ENCODE data around the gene ADAM11.
"Not testable (repeated sequence)": the region's sequence is repeated elsewhere in the genome, so short reads cannot be mapped to it uniquely, and the experiment has no call there.

Gene ADAM11, protein sequence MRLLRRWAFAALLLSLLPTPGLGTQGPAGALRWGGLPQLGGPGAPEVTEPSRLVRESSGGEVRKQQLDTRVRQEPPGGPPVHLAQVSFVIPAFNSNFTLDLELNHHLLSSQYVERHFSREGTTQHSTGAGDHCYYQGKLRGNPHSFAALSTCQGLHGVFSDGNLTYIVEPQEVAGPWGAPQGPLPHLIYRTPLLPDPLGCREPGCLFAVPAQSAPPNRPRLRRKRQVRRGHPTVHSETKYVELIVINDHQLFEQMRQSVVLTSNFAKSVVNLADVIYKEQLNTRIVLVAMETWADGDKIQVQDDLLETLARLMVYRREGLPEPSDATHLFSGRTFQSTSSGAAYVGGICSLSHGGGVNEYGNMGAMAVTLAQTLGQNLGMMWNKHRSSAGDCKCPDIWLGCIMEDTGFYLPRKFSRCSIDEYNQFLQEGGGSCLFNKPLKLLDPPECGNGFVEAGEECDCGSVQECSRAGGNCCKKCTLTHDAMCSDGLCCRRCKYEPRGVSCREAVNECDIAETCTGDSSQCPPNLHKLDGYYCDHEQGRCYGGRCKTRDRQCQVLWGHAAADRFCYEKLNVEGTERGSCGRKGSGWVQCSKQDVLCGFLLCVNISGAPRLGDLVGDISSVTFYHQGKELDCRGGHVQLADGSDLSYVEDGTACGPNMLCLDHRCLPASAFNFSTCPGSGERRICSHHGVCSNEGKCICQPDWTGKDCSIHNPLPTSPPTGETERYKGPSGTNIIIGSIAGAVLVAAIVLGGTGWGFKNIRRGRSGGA

DNA sequence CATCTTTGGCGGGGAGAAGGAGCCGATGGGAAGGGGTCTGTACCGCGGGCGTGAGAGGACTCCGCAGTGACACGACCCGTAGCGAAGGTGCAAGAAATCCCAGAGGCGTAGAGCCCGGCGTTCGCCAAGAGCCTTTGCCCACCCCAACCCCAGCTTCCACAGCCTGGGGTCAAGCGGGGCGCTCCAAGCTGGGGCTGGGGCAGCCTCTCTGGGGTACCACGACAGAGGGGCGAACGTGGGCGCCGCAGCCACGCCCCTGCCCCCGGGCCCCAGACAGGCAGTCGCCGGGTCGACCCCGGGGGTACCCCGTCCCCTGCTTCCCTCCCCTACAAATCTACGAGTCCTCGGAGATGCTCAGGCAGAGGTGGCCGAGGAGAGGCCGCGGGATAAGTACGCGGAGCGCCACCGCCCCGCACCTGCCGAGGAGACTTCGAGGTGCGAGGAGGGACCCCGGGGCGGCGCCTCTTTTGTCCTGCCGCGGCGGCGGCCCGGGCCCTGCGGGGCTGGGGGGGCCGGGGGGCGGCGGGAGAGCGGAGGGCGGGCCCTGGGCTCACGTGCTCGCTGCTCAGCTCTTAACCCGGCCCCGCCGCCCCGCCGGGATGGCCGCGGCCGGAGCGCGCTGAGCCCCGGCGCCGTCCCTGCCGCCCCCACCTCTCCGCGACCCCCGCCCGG lies at the start of gene ADAM11:
ADAM11 (plus strand) TSS at position 575 of the 672 bp plus-strand sequence. CDS start 212 bp downstream, outside the sequence.
- DNase-seq: no peak

DNA sequence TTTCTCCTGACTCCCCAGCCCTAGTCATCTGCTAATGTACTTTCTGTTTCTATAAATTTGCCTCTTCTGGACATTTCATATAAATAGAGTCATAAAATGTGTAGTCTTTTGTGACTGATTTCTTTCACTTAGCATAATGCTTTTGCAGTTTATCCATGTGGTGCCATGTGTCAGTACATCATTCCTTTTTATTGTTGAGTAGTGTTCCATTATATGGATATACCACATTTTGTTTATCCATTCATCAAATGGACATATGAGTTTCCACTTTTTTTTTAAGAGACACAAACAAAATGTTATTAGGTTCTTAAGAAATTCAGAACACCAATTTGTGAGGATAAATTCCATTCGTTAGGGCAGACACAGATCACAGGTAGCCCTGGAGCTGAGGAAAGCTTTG lies 39.3 kb upstream of the ADAM11 start:
- no peak for DNase-seq

DNA sequence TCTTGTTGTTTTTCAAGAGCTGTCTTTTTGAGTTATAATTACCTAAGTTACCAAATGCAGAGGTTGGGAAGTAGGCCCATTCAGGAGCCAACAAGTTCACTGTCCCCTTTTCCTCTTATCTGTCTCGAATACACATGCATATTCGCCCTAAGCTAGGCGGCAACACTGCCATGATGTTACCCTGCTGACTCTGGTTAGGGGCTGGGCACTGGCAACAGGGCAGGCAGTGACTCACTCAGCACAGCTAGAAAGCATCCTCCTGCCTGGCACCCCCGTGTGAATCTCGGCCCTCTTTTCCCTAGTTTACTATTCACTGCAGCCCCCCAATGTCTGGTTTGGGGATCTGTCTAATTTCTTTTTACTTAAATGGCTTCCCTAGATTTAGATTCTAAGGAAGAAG lies 36.5 kb upstream of the ADAM11 start:
- no peak for DNase-seq

DNA sequence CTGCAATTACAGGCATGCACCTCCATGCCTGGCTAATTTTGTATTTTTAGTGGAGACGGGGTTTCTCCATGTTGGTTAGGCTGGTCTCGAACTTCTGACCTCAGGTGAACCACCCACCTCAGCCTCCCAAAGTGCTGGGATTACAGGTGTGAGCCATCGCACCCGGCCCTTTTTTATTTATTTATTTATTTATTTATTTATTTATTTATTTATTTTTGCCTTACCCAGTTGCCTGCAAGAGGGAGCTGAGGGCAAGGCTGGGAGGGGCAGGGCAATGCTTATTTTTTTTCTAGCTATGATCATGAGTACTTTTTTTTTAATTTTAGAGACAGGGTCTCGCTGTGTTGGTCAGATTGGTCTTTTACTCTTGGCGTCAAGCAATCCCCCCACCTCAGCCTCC lies 32.7 kb upstream of the ADAM11 start:
- DNase-seq: not testable (repeated sequence)

DNA sequence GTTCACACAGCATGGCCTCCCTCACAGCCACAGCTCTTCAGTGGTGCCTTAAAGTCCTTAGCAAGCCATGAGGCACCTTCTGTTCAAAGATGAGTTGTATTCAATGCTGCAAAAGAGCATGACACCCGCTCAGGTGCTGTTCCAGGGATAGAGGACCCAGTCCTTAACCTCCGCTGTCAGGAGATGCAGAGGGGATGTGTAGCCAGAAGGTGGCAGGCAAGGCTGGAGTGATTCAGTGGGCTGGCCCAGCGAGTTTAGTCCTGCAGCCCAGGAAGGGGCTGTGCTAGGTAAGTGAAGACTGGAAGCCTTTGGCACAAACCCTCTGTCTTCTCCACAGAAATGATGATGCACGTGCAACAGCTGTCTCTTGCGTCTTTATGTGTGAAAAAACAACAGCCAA lies 25.0 kb upstream of the ADAM11 start:
- no peak for DNase-seq

DNA sequence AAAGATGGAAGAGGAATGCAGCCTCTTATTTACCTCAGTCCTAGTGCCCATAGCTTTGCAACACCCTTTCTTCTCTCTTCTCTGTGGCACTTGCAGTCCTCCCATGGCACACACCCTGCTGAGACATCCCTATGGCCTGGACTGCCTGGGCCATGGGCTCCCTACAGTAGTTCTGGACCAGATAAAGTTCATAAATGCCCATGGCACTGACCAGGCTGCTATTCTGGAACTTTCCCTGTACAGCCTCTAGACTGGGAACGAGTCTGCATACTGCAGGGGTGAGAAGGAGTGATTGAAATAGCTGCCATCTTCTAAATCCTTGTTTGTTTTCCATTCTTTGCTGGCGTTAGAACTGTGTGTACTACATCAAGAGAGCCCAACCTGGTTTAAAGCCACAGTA lies 24.5 kb upstream of the ADAM11 start:
- DNase-seq: no peak

DNA sequence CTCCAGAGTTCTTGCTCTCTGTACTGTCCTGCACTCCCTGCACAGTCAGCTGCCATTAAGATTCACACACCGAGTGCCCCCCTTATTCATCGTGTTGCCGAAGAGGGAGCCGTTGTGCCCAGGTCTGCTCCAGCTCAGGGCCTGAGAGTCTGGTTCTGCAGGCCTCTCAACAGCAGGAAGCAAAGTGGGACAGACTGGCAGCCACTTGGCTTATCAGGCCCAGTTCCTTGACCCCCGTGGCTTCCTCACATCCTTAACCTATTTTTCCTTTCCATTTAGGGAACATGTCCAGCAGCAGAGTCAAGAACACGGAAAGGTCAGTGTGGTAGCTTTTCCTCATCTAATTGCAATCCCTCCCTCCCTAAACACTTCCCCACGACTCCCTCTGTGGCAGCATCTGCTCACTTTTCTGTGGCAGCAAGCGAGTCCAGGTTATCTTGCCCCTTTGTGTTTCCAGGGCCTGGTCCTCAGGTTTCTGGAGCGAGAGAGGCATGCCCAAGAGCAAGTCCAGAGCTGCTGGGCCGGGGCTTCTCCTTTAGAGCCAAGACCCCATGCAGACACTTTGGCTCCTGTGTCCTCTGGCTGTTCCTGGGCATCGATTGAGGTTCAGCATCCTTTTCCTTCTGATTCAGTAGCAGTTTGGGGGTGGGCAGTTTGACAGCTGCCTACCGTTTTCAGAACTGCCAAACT lies 22.1 kb upstream of the ADAM11 start:
- no peak for DNase-seq

DNA sequence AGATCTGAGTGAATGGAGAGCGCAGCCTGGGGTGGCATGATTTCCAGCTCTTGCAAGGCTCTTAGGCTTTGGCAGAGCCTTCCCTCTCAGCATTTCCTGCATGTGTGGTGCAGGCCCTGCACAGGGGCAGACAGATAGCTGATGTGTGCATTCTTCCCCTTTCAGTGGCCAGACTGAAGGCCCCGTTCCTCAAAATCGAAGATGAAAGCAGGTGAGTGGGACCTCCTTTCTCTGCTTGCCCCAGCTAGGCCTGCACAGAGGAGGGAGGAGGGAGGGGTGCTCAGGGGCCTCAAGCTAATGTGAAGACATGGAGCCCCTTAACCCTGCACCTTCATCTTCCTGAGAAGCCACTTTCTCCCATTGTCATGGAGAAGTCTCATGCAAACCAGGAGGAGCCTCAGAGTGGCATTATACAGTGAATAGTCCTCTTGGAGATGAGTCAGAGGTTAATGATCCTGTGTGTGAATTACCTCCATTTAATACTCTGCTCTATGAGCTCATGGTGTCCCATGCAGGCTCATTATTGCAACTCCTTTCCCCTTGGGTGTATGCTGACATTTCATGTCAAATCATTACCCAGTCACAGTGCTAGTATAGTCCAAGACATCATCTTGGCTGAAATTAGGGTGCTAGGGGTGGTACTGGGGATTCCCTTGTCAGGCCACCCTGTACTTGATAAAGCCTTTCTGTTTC lies 20.4 kb upstream of the ADAM11 start:
- peak; percentile 12 for DNase-seq

DNA sequence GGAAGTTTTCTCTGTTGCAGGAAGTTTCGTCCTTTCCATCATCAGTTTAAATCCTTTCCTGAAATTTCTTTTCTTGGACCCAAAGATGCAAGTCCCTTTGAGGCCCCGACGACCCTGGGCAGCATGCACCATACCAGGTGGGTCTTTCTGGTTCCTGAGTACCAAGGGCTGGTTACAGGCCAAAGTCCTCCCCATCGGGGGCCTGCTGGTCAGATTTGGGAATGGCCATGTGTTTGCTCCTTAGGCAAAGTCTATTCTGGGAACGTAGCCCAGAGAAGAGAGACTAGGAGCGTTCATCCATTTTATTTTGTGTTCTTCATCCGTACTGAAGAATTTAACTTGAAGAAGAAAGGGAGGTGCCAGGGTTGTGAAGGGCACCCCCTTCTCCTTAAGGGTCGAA lies 17.5 kb upstream of the ADAM11 start:
- DNase-seq: no peak

DNA sequence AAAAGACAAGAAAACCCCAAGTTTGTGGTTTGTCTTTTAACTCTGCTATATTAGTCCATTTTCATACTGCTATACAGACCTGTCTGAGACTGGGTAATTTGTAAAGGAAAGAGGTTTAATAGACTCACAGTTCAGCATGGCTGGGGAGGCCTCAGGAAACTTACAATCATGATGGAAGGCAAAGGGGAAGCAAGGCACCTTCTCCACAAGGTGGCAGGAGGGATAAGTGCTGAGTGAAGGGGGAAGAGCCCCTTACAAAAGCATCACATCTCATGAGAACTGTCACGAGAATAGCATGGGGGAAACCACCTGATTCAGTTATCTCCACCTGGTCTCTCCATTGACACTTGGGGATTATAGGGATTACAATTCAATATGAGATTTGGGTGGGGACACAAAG lies 13.5 kb upstream of the ADAM11 start:
- no peak for DNase-seq

DNA sequence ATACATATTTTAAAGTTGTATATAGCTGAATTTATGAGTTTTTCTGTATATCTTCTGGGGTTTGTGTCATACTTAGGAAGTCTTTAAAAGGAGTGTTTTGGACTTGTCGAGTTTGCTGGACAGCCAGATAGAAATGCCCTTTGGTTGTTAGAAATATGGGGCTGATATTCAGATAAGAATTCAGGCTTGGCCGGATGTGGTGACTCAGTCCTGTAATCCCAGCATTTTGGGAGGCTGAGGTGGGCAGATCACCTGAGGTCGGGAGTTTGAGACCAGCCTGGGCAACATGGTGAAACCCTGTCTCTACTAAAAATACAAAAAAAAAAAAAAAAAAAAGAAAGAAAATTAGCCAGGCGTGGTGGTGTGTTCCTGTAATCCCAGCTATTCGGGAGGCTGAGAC lies 13.1 kb upstream of the ADAM11 start:
- not testable (repeated sequence) for DNase-seq

DNA sequence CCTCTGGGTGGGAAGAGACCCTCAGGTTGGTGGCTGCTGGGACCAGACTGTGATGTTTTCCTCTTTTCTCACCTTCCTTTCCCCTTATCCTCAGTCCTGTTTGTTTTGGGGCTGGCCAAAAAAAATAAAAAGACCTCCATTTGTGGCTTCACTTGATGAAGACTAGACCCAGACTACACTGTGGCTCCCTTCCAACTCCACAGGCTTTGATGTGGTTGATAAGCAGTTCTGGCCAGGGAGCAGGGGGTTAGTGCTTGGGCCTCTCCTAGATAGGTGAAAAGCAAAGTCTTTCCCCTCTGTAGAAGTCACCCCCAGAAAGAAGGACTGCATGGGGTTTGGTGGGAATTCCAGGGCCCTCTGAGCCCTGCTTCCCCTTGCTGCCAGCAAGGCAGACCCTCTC lies 11.2 kb upstream of the ADAM11 start:
- DNase-seq: no peak

DNA sequence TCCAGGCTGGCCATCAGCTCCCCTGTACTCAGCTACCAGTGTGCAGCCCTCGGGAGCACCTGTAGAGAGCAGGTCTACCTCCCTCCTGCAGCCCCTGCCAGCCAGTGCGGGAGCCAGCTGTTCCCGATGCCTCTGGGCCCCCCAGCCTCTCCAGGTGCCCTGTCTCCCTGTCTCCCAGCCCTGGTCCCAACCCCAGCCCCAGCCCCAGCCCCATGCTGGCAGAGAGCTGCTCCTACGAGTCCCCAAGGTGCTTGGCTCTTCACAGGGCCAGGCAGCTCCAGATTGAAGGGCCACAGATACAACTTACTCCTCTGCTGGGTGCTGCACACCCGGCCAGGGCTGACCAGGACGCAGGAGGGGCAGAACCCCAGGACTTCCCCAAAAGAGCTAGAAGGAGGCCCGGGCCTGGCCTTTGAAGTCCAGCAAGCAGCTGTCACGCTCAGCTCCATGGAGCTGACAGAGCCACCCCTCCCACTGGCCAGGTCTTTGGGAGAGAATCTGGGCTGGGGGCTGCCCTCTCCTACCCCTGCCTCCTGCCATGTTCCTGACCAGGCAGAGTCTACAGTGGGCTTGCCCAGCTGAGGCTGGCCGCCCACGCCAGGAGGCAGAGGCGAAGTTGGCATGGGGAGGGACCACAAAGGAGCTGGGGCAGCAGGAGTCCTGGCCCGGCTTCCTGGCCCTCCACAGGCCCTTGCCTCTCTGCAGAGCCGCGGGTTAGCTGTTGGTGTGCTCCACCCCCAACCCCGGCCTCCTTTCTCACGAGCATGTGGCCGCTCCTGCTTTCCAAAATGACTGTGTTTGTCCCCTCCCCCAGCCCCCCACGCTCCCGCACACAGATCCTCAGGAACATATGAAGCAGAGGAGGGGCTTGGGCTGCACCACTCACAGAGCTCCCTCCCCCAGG lies 9.5 kb upstream of the ADAM11 start:
- DNase-seq: no peak

DNA sequence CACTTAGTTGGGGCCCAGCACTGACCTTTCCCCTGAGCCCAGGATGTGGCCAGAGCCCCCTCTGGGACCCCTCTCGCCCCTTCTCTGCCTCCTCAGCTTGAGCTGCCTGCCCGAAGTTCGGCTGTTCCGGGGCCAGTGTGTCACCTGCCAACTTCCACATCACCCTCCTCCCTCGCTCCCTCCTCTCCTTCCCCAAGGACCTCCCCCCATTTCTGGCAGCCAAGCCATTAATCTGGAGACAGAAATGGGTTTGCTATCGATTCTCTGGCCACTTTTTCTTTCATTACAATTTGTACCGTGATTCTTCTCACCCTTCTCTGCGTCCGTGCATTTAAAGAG lies 8.8 kb upstream of the ADAM11 start:
- DNase-seq: no peak

DNA sequence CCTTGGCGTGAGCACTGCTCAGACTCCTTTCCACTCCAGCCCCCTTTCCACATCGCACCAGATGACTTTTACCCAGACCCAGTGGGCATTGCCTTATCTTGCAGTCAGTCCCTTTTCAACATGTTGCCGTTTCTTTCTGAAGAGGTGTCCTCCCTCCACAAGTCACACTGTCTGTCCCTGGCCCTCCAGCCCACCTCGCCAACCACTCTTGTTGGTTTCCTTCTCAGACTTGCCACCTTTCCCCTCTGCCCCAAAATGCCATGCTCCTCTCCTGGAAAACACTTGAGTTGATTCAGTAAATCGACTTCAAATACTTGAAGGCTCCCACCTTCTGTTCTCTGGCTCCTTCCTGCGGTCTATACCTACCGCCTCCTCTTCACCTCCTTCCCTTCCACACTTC lies 7.5 kb upstream of the ADAM11 start:
- DNase-seq: no peak

DNA sequence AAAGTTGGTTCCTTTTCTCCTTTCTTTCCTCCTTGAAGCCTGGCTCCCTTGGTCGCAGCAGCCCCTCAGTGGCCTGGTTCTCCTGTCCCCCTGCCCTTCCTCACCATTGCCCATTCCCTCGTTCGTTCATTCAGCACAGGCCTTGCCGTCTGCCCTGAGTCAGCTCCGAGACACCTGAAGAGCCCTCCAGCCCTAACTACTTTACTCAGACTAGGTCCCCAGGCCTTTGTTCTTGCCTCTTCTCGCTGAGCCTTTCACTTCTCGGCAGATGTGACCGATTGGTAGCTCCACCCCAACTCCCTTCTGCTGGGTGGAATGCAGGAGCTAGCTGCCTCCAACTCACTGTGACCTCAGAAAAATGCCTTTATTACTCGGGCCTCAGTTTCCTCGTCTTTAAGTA lies 7.0 kb upstream of the ADAM11 start:
- DNase-seq: no peak

DNA sequence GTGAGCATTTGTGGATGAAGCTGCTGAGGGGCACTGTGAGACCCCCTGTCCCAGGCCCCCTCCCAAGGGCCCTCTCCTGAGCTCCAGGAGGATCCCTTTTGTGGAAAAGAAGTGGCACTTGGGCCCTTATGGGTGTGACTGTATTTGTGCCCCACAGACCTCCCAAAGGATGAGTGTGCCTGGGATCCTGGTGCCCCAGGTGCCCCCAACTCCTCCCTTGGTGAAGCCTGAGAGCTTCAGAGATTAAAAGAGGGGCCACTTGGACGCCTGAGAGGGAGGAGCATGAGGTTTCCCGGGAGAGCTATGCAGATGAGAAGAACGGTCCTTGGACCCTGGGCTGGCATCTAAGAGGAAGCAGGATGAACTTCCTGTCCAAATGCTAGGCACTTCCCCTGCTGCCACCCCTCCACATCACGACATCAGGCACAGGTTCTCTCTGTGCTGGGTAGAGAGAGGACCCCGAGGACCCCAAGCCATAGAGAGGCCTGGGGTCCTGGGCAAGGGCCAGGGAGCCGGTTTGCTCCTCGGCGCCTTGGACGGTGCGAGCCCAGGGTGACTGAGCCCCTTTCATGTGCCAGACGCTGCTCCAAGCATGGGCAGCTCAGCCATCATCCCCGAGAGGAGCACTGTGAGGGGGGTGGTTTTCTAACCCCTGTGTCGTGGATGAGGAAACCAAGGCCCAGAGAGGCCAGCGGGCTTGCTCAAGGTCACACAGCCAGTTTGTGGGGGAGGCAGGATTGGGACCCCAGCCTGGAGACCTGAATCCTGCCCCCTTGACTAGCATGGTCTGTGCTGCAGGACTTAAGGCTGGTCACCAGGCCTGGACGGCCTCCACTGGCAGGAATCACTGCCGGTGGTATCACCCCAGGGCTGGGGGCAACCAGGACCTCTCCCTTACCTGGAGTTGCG lies 5.6 kb upstream of the ADAM11 start:
- DNase-seq: no peak

DNA sequence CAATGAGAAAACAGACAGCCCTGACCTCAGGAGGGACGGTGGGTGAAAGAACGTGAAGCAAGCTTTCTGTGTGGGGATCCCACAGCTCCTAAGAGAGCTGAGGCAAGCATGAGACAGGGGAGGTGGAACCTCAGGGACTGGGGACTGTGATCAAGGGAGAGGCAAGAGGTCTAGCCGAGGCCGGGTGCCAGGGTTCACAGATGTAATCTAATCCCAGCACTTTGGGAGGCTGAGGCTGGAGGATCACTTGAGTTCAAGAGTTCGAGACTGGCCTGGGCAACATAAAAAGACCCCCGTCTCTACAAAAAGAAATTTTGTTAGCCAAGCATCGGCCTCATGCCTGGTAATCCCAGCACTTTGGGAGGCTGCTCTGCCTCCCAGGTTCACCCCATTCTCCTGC lies 4.5 kb upstream of the ADAM11 start:
- no peak for DNase-seq

DNA sequence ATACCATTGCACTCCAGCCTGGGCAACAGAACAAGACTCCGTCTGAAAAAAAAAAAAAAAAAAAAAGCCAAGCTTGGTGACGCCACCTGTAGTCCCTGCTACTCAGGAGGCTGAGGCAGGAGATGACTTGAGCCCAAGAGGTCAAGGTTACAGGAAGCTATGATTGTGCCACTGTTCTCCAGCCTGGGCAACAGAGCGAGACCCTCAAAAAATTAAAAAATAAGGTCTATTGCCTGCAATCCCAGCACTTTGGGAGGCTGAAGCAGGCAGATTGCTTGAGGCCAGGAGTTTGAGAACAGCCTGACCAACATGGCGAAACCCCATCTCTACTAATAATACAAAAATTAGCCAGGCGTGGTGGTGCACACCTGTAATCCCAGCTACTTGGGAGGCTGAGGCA lies 3.6 kb upstream of the ADAM11 start:
- DNase-seq: not testable (repeated sequence)

Data from fibroblast of skin of right quadriceps (primary cell).